ENCODE data around the gene SLC7A8. TPM values are rescaled to one million over a fixed set of nuclear protein-coding genes. Genes with fewer than 3 reads are reported as not detected.

The SLC7A8 gene
- total and polyA plus RNA-seq, 10 of the 15 experiments (the other 5 are each of a cell fraction or from before 2014, with no cell fraction given), result 0.06 to 0.28 (median 0.21) TPM; not detected in 7

- H3K4me3 ChIP-seq, result peak overlapping the region; percentile 92; the same call in 1 of the 2 replicates
- ATAC-seq (no peak), FAIRE-seq (no peak), DNase-seq (ENCODE audit: low read depth, low spot score) (no peak)
- SMC1A ChIA-PET (ENCODE audit: uncharacterized antibody, unreplicated experiment), result interaction anchor here (1.5 to 1.7 kb wide), 3 partner anchors 22 to 107 kb away, joined by 4 to 6 read pairs (median 5); no protein-coding TSS in a partner anchor
- peak overlapping the region; percentile 88 for H3K4me2 ChIP-seq (ENCODE audit: control insufficient read depth, insufficient read depth)
- H3K4me1 ChIP-seq (ENCODE audit: control insufficient read depth, insufficient read depth, low read length), result peaks cover 3% of the 10 kb centered on the region; the same call in 1 of the 2 replicates
- H3K36me3 ChIP-seq (ENCODE audit: control insufficient read depth in 2 of 2, insufficient read depth in 2 of 2, low read length in 1 of 2), result peaks cover 3 to 32% of the 10 kb centered on the region in 2 experiments
- no peak overlapping the region for H3K27ac ChIP-seq (ENCODE audit: control insufficient read depth, insufficient read depth)
- in situ Hi-C loops (cut with MboI) (no loop called here), intact Hi-C loops (cut with micrococcal nuclease; ENCODE audit: unreplicated experiment) (no loop called here)
- no peak overlapping the region for H3K9ac ChIP-seq (ENCODE audit: control insufficient read depth, insufficient read depth, low read length)
- RAD21 ChIA-PET (ENCODE audit: unreplicated experiment), result interaction anchor here (0.6 to 1.6 kb wide), 2 partner anchors 24 to 154 kb away, joined by 3 to 6 read pairs; no protein-coding TSS in a partner anchor
- WGBS (ENCODE audit: insufficient coverage, insufficient replicate concordance, low lambda C conversion rate, missing lambda C conversion rate), result 73% methylated on average over 2 of the region's 2 CpGs
- CTCF ChIA-PET, result interaction anchor here (1.2 to 5.3 kb wide), 7 partner anchors 13 to 107 kb away, joined by 5 to 60 read pairs (median 13); no protein-coding TSS in a partner anchor
- no peaks in the 10 kb centered on the region for H3K9me3 ChIP-seq (replicated peaks; ENCODE audit: control insufficient read depth, insufficient read depth, low read length)
- peaks cover 56% of the 10 kb centered on the region for H3K79me2 ChIP-seq (ENCODE audit: control insufficient read depth, insufficient read depth, low read length)
- 0 out of 2 replicates have a peak, but pooled peaks cover 7% of the 10 kb centered on the region for H4K20me1 ChIP-seq (ENCODE audit: control insufficient read depth, insufficient read depth)
- POLR2A ChIA-PET, result interaction anchor here (1.2 kb wide), 1 partner anchor 493 kb away, joined by 4 read pairs; no protein-coding TSS in a partner anchor
- no peaks in the 10 kb centered on the region for H3K27me3 ChIP-seq (replicated peaks in 1 of 2; ENCODE audit: control insufficient read depth in 2 of 2, insufficient read depth in 2 of 2, low read length in 1 of 2)
- no peak overlapping the region for H2AFZ ChIP-seq (ENCODE audit: control insufficient read depth, low read depth, low read length)
- TF ChIP-seq, protein P1, sequence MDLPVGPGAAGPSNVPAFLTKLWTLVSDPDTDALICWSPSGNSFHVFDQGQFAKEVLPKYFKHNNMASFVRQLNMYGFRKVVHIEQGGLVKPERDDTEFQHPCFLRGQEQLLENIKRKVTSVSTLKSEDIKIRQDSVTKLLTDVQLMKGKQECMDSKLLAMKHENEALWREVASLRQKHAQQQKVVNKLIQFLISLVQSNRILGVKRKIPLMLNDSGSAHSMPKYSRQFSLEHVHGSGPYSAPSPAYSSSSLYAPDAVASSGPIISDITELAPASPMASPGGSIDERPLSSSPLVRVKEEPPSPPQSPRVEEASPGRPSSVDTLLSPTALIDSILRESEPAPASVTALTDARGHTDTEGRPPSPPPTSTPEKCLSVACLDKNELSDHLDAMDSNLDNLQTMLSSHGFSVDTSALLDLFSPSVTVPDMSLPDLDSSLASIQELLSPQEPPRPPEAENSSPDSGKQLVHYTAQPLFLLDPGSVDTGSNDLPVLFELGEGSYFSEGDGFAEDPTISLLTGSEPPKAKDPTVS (IDR thresholded peaks at IDR 0.05; ENCODE audit: low read depth, low read length), result no peak
- TF ChIP-seq POLR2A (IDR thresholded peaks at IDR 0.05; ENCODE audit: low read depth, low read length), result no peak
- TF ChIP-seq NFIC (IDR thresholded peaks at IDR 0.05; ENCODE audit: low read depth, low read length), result no peak
- no peak for TF ChIP-seq TCF12 (IDR thresholded peaks at IDR 0.05; ENCODE audit: low read depth, low read length)
- no peak for TF ChIP-seq GATAD2B (conservative IDR thresholded peaks at IDR 0.05; ENCODE audit: low read depth)
- no peak for TF ChIP-seq STAT1 (conservative IDR thresholded peaks at IDR 0.05)
- TF ChIP-seq, protein P2, sequence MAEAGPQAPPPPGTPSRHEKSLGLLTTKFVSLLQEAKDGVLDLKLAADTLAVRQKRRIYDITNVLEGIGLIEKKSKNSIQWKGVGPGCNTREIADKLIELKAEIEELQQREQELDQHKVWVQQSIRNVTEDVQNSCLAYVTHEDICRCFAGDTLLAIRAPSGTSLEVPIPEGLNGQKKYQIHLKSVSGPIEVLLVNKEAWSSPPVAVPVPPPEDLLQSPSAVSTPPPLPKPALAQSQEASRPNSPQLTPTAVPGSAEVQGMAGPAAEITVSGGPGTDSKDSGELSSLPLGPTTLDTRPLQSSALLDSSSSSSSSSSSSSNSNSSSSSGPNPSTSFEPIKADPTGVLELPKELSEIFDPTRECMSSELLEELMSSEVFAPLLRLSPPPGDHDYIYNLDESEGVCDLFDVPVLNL (IDR thresholded peaks at IDR 0.05; ENCODE audit: low read depth, low read length), result no peak
- no peak for TF ChIP-seq NR2C2 (IDR thresholded peaks at IDR 0.05; ENCODE audit: borderline replicate concordance, control insufficient read depth, insufficient read length, low read depth)
- no TSS peak for BruUV-seq (replicated peaks)
Measured at GRCh38 chr14:23093104-23093503, 90.4 kb downstream of the SLC7A8 start.

Data from GM12878 (cell line).